Mammary epithelial cell (primary cell): ENCODE data around the gene NTM.

Source experiments
- CTCF ChIP-seq, 2 donors: IDR thresholded peaks in 1 of 2; conservative IDR thresholded peaks in 1 of 2; 2 replicates each; pipeline ENCODE4 v1.5.1; 2011 to 2012; ENCODE audit warnings: inconsistent platforms in 2 of 2, low read length in 2 of 2, mild to moderate bottlenecking in 2 of 2, control low read depth in 1 of 2, low read depth in 1 of 2; ENCODE audit not compliant: insufficient read depth in 1 of 2; ENCODE audit errors: extremely low read depth in 1 of 2
- EZH2 ChIP-seq: IDR thresholded peaks from 2 replicates; pipeline ENCODE4 v1.6.1; 2012; ENCODE audit warnings: low read length, inconsistent platforms, borderline replicate concordance

GRCh38 chr11:132022733-132023478 lies 652.5 kb downstream of the NTM start:
- TF ChIP-seq CTCF (conservative IDR thresholded peaks at IDR 0.05 in 1 of 2, IDR thresholded peaks at IDR 0.05 in 1 of 2; ENCODE audit: extremely low read depth in 1 of 2, insufficient read depth in 1 of 2, low read depth in 1 of 2, low read length in 2 of 2) (no peak), EZH2 (no peak)
